ENCODE measurements around the gene XRRA1. TPM values are rescaled to one million over a fixed set of nuclear protein-coding genes. Genes with fewer than 3 reads are reported as not detected.

The XRRA1 gene
- total and polyA plus RNA-seq, 3 donors from 2014 or later = 58.4 to 137 (median 74.0) TPM

DNA sequence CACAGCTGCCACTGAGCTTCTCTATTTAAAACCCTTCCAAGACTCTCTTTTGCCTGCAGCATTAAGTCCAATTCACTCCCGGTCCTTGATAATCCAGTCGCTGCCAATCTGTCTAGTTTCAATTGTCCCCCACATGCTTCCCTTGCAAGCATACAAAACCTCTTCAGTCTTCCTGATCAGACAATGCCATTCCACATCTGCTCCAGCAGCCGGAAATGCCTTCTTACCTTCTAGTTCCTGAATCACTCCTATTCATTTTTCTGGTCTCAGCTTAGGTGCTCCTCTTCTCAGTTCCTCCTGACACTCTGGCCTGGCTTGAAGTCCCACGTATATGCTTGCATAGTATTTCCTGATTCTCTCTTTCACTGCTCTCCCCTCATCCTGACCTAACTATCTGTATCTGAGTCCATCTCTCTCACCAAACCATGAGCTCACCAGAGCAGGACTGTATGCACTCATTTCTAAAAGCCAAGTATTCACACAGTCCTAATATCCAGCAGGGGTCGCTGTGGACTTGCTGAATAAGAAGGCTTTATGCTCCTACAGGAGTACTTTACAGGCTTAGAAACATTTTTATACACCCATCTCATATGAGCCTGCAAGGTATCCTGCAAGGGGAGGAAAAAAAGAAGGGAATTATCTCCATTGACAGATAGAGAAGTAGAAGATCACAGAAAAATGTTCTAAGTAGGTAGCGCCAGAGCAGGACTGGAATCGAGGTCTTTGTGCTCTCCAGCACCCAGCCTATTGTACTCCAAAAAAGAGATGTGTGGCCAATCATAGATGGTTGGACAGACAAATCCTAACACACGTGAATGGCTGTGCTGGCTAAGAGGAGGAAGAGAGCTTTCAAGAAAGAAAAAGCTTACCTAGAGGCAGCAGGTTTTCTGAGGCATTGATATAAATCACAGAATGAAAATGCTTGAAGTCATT, 19.2 kb downstream of the XRRA1 start:
- WGBS, 2 donors = 66 to 71% methylated on average over 8 of the region's 8 CpGs
- peak; percentile 92 for DNase-seq
- no peak for TF ChIP-seq POLR2A (IDR thresholded peaks at IDR 0.05)
- TF ChIP-seq, protein P1, sequence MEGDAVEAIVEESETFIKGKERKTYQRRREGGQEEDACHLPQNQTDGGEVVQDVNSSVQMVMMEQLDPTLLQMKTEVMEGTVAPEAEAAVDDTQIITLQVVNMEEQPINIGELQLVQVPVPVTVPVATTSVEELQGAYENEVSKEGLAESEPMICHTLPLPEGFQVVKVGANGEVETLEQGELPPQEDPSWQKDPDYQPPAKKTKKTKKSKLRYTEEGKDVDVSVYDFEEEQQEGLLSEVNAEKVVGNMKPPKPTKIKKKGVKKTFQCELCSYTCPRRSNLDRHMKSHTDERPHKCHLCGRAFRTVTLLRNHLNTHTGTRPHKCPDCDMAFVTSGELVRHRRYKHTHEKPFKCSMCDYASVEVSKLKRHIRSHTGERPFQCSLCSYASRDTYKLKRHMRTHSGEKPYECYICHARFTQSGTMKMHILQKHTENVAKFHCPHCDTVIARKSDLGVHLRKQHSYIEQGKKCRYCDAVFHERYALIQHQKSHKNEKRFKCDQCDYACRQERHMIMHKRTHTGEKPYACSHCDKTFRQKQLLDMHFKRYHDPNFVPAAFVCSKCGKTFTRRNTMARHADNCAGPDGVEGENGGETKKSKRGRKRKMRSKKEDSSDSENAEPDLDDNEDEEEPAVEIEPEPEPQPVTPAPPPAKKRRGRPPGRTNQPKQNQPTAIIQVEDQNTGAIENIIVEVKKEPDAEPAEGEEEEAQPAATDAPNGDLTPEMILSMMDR (IDR thresholded peaks at IDR 0.05) = peak; percentile 71 to 74 (median 72)
- no peaks in the 10 kb centered on the region for H3K4me1 ChIP-seq
- no peak overlapping the region for H3K4me3 ChIP-seq
- H3K27ac ChIP-seq = no peak overlapping the region
- no peaks in the 10 kb centered on the region for H3K36me3 ChIP-seq (ENCODE audit: low read depth, missing control alignments)
- intact Hi-C loops (cut with DNase I; ENCODE audit: low total_unique reads) = no loop called here
- H3K27me3 ChIP-seq = no peaks in the 10 kb centered on the region
- no peaks in the 10 kb centered on the region for H3K9me3 ChIP-seq

DNA sequence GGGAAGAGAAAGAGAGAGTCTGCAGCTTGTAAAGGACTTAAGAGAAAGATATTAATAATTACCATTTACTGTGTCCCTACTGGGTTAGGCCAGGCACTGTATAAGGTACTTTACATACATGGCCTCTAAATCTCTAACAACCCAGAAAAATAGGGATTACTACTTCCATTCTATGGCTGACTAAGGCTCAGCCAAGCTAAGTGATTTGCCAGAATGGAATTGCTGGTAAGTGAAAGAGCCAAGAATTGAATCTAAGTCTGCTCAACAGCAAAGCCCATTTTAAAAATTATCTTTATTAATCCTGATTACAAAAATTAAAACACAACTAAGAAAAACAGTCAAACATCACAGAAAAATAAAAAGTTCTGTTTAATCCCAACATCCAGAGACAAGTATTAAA, 21.4 kb downstream of the XRRA1 start:
- Histone ChIP-seq H3K4me1 (no peaks in the 10 kb centered on the region), H3K27ac (no peak overlapping the region), H3K4me3 (no peak overlapping the region), H3K9me3 (no peaks in the 10 kb centered on the region), H3K36me3 (ENCODE audit: low read depth, missing control alignments) (no peaks in the 10 kb centered on the region), H3K27me3 (no peaks in the 10 kb centered on the region)
- intact Hi-C loops (cut with DNase I; ENCODE audit: low total_unique reads) = no loop called here
- DNase-seq = no peak
- TF ChIP-seq, protein P1 (IDR thresholded peaks at IDR 0.05) = no peak
- TF ChIP-seq POLR2A (IDR thresholded peaks at IDR 0.05) = no peak

DNA sequence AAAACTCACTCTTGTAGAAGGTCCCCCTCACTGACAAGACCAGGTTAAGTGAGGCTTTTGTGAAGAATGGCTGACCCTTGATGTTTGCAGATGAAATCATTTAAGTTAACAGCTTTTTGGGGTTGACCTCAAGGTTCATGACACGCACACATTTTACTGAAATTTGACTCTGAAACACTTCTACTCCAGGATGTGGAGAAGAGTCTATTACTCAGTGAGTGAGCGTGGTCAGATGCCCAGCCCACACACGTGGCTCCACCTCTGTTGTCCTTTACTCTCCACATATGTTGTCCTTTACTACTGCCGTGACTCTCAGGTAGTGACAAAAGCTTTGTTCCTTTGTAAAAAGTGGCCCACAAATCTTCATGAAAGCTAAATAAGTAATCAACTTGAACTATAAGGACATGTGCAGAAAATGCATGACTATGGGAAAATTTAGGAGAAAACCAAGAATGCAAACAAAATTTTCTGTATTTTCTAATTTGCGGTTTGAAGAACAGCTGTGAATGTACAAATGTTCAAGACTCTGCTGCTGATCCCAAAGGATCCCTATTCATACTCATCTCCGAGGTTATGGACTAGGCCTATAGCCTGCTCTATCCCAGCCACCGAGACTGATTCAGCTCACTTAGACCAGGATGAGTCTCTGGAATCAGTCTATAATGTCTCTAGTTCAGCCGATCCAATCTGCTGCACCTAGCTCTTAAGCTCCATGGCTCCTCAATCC, 22.4 kb downstream of the XRRA1 start:
- Histone ChIP-seq H3K27ac (no peak overlapping the region), H3K27me3 (no peaks in the 10 kb centered on the region), H3K4me1 (no peaks in the 10 kb centered on the region), H3K36me3 (ENCODE audit: low read depth, missing control alignments) (no peaks in the 10 kb centered on the region), H3K9me3 (no peaks in the 10 kb centered on the region), H3K4me3 (no peak overlapping the region)
- intact Hi-C loops (cut with DNase I; ENCODE audit: low total_unique reads) = no loop called here
- no peak for DNase-seq
- 93 to 97% methylated on average over 8 of the region's 8 CpGs for WGBS, 2 donors
- TF ChIP-seq POLR2A (IDR thresholded peaks at IDR 0.05) = no peak
- TF ChIP-seq, protein P1 (IDR thresholded peaks at IDR 0.05) = no peak

DNA sequence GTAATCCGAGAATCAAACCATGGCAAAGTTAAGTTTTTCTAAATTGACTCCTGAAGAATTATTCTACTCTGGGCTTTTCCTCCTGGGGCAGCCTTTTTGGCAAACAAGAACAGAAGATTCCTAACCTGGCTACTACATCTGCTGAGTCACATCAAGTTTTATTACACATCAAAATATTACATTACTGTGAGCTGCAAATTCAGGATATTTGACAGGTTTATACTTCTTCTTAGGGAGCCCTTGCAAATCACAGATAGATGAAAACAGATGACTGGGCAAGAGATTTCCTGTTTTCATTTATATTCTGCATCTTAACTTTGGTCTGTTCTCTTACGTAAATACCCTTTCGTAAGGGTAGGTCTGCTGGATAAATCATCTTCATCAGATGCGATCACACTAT, 23.6 kb downstream of the XRRA1 start:
- Histone ChIP-seq H3K36me3 (ENCODE audit: low read depth, missing control alignments) (no peaks in the 10 kb centered on the region), H3K27me3 (no peaks in the 10 kb centered on the region), H3K4me1 (no peaks in the 10 kb centered on the region), H3K4me3 (no peak overlapping the region), H3K9me3 (no peaks in the 10 kb centered on the region), H3K27ac (no peak overlapping the region)
- DNase-seq = no peak
- intact Hi-C loops (cut with DNase I; ENCODE audit: low total_unique reads) = no loop called here
- WGBS, 2 donors = 94 to 97% methylated on average over 4 of the region's 4 CpGs
- TF ChIP-seq, protein P1 (IDR thresholded peaks at IDR 0.05) = no peak
- TF ChIP-seq POLR2A (IDR thresholded peaks at IDR 0.05) = no peak
